Measurements from ENCODE around the gene FBLN2.
"Not testable (repeated sequence)": the region's sequence is repeated elsewhere in the genome, so short reads cannot be mapped to it uniquely, and the experiment has no call there.

The FBLN2 gene

DNA sequence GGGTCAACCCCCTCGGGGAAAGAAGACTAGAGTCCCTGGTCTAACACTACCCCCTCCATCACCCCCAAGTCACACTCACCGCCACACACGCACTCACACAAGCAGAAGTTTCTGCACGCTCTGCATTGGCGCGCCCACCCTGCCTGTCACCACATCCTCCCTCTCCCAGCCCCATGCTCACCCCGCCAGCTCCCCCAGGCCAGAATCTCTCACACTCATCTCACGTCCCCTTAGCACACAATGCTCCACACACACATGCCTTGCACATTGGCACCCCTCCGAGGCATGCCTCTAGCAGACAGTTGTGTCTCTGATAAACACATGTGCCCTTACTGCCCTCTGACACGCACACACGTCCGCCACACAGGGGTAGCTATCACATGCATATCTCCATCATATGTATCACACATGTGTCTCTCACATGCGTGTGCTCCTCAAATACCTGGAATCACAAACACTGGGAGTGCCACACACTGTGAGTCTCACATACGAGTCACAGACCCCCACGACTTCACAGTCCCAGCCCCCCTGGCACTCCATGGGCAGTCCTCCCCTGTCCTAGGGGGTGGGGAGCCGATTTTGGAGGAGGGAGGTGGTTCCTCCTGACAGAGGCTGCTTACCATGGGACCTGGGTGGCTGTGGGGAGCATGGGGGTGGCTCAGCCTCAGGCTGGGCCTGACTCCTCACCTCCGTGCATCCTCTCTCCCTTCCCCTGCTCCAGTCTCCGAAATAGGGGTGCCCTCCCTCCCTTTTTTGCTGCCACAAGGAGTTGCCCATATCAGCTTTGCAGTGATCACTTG is 898 bp downstream of the FBLN2 start:
- DNase-seq (ENCODE audit: low read depth, low spot score): no peak

DNA sequence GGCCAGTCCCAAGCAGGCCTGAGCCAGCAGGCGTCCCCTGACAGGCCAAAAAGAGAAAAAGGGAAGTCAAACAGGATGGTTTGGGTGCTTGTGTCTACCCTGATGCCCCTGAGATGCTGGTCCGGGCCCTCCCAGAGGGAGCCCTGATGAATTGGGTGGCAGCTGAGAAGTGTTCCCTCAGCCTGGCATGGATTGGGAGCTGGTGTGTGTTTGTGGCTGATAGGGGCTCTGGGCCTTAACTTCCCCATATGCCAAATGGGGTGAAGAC is 1.4 kb downstream of the FBLN2 start:
- DNase-seq (ENCODE audit: low read depth, low spot score): no peak

DNA sequence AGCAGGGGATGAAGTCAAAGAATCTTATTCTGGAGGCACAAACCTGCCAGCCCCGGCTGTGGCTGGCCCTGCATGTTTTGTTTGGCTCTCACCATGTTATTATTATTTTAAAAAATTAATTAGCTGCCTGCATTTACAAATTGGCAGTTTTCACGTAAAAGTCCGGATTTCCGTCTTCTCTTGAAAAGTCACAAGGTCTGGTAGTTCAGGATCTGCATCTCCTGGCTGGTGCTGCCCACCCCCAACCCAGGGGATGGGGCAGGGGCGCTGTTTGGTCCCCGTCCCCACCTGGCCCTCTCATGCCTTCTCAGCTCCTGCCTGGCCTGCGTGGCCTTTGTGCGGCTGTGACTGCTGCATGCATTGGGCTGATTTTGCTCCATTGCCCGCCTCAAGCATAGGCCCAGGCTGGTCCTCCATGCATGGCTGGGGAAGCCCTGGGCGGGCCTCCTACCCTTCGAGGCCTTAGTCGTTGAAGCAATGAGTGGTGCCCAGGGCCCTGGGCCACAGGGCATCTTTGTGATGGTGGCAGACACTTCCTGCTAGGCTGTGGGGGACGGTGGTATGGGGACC is 2.0 kb downstream of the FBLN2 start:
- no peak for DNase-seq (ENCODE audit: low read depth, low spot score)

GRCh38 chr3:13552857-13553652 is 4.1 kb downstream of the FBLN2 start:
- no peak for DNase-seq (ENCODE audit: low read depth, low spot score)

DNA sequence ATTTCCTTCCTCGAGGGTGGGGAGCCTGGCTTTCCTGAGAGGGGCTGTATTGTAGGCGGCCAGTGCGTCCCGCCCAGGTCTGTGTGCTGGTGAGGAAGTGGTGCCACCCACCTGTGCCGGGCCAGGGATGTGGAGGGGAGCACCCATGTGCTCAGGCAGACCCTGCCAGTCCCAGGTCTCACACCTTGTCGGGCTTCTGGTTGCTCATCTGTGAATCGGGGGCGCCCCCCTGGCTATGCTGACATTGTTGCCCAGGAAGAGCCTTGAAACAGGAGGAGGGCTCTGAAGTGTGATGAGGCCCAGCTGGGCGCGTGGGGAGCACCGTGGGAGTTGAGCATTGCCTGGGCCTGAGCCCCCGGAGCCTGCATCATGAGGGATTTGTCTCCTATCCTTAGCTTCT is 4.8 kb downstream of the FBLN2 start:
- no peak for DNase-seq (ENCODE audit: low read depth, low spot score)

DNA sequence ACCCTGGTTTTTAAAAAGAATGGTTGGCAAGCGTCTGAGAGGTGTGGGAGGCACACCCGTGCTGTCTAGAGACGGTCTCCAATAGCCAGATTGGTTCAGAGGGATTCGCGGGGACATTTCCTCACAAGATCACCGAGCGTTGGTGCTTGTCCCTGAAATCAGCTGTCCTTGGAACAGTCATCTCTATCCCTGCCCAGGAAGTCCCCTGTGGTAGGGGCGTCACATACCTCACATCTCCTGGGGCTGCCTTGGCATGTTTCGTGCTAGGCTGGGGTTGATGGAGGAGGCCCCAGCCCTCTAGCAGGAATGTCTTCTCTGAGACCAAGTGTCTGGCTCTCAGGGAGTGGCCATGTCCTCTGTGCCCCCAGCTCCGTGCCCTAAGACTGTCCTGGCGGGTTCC is 6.8 kb downstream of the FBLN2 start:
- no peak for DNase-seq (ENCODE audit: low read depth, low spot score)

DNA sequence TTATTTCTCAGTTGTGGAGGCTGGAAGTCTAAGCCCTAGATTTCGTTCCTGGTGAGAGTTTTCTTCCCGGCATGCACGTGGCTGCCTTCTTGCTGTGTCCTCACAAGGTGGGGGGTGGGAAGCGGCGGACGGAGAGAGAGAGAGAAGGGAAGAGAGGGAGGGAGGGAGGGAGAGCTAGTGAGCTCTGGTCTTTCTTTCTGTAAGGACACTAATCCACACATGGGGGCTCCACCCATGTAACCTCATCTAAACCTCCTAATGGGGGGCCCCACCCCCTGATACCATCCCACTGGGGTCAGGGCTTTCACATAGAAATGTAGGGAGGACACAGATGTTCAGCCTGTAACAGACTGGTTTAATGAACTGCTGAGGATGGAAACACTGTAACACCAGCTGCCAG is 7.3 kb downstream of the FBLN2 start:
- no peak for DNase-seq (ENCODE audit: low read depth, low spot score)

- DNase-seq (ENCODE audit: low read depth, low spot score): peak; percentile 90
Observed at GRCh38 chr3:13556917-13557316, 8.0 kb downstream of the FBLN2 start.

- no peak for DNase-seq (ENCODE audit: low read depth, low spot score)
Observed at GRCh38 chr3:13557417-13557816, 8.5 kb downstream of the FBLN2 start.

- no peak for DNase-seq (ENCODE audit: low read depth, low spot score)
Observed at GRCh38 chr3:13557926-13558325, 9.0 kb downstream of the FBLN2 start.

- no peak for DNase-seq (ENCODE audit: low read depth, low spot score)
Observed at GRCh38 chr3:13558651-13559050, 9.7 kb downstream of the FBLN2 start.

DNA sequence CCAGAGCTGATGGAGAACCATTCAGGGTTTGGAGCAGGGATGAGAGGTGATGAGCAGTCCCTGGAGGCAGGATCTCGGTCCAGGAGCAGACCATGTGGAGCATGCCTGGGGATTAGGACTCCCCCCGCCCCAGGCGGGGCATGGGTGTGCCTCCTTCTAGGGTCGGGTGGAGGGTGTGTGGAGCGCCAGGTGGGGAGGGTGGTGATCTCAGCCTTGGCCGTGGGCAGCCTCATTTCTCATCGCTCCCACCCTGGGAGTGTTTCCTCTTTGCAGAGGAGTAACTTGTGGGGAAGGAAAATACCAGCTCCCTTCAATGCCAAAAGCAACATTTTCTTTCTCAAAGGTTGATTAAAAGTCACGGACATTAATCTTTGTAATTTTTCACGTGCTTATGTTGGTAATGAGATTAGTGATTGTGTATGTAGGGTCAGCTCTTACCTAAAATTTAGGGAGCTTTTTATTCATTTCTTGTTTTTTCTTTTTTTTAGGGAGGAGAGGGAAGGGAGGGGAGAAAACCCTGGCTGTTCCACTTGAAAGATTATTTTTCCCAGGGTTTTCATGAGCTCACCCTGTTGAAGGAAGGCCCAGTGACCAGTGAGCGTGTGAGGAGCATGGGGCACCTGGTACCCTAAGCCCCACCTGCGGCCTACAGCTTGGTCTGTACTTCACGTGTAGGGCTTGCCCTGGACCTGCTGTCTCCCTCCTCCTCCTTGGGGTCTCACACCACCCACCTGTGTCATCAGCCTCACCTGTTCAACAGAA is 11.0 kb downstream of the FBLN2 start:
- no peak for DNase-seq (ENCODE audit: low read depth, low spot score)

- DNase-seq (ENCODE audit: low read depth, low spot score): peak; percentile 72
Observed at GRCh38 chr3:13561376-13561775, 12.5 kb downstream of the FBLN2 start.

DNA sequence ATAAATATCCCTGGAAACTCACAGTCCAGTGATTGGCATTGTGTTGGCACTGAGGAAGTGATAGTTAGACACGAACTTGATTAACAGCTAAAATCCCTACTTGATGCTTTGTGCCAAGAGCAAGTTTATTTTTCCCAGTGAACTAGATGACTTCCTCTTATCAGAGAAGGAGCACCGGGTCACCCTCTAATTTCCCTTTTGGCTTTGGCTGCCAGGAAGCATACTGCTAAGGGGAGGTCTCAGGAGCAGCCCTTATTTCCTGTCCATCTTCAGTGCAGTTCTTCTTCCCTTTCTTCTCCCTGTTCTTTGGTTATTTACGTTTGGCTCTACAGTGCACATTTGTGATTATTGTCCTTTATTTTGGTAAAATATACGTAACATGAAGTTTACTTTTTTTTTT is 13.0 kb downstream of the FBLN2 start:
- no peak for DNase-seq (ENCODE audit: low read depth, low spot score)

DNA sequence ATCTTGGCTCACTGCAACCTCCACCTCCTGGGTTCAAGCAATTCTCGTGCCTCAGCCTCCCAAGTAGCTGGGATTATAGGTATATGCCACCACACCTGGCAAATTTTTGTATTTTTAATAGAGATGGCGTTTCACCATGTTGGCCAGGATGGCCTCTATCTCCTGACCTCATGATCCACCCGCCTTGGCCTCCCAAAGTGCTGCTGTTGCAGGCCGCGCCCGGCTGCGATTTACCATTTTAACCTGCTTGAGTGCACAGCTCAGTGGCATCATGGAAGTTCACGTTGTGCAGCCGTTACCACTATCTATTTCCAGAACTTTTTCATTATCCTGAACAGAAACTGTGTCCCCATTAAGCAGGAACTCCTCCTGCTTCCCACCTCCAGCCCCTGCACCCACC is 13.5 kb downstream of the FBLN2 start:
- DNase-seq (ENCODE audit: low read depth, low spot score): not testable (repeated sequence)

GRCh38 chr3:13563321-13563720 is 14.4 kb downstream of the FBLN2 start:
- DNase-seq (ENCODE audit: low read depth, low spot score): no peak

DNA sequence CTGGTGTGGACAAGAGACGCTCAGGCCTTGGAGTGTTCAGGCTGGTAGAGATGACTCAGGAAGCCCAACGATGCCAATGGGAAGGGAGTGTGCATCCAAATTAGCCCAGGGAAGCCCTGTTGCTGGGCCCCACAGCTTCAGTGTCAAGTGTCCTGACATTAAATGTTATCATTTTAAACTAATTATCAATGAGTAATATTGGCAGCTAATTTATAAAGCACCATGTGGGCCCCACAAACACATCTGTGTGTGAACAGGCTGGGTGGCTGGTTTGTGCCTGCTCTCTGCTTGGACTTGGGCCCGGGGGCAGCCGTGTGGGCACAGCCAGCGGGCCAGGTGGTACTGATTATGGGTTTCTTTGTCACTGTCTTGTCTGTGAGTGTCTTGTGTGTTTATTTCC is 15.0 kb downstream of the FBLN2 start:
- DNase-seq (ENCODE audit: low read depth, low spot score): no peak

GRCh38 chr3:13564751-13565560 is 16.0 kb downstream of the FBLN2 start:
- DNase-seq (ENCODE audit: low read depth, low spot score): no peak

DNA sequence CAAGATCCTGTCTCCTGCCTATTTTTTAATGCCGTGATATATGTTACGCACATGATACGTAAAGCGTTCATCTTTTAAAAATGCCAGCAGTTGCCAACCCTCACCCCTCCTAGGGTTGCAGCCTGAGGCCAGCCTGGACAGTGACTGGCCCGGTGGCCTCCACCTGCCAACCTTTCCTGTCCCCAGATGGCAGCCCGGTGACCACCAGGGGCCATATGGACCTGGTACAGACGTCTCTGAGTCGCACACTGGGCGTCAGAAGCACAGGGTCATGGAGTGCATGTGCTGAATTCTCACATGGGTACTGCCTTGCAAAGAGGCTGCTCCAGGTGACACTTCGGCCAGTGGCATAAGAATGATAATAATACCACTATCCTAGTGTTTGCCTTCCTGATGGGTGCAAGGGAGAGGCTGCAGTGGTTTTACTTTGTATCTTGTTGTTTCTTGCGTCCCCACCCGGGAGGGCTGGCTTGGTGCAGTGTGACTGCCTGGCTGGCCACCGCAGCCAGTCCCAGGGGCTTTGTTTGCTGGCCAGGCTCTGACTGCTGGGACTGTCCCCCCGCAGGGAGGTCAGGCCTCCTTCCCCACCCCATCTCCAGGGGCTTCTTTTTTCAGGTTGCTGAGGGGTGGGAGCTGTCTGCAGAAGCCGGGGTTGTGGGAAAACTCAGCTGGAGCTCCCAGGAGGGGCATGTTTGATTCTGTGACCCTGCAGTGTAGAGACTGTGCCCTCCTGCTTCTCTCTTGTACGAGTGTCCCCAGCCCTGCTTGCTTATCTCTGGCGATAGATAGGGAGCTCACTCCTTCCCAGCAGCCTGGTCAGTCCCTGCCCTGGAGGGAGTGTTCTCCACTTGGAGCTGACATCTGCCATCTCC is 16.9 kb downstream of the FBLN2 start:
- DNase-seq (ENCODE audit: low read depth, low spot score): no peak

GRCh38 chr3:13566453-13566748 is 17.5 kb downstream of the FBLN2 start:
- DNase-seq (ENCODE audit: low read depth, low spot score): no peak

All from ELF-1 (cell line).